Camera-type eye (tissue), 1 donor: ENCODE data around the gene SLC66A2. TPM values are rescaled to one million over a fixed set of nuclear protein-coding genes. Genes with fewer than 3 reads are reported as not detected.

ENCODE experiments used
- total RNA-seq: library from RNA; depleted of rRNA; stranded (reverse); fragments of >200 nt; gene quantifications from one replicate; pipeline ENCODE4 v1.2.3, GENCODE V29; 2014

Gene SLC66A2
- total RNA-seq = 35.8 TPM

DNA sequence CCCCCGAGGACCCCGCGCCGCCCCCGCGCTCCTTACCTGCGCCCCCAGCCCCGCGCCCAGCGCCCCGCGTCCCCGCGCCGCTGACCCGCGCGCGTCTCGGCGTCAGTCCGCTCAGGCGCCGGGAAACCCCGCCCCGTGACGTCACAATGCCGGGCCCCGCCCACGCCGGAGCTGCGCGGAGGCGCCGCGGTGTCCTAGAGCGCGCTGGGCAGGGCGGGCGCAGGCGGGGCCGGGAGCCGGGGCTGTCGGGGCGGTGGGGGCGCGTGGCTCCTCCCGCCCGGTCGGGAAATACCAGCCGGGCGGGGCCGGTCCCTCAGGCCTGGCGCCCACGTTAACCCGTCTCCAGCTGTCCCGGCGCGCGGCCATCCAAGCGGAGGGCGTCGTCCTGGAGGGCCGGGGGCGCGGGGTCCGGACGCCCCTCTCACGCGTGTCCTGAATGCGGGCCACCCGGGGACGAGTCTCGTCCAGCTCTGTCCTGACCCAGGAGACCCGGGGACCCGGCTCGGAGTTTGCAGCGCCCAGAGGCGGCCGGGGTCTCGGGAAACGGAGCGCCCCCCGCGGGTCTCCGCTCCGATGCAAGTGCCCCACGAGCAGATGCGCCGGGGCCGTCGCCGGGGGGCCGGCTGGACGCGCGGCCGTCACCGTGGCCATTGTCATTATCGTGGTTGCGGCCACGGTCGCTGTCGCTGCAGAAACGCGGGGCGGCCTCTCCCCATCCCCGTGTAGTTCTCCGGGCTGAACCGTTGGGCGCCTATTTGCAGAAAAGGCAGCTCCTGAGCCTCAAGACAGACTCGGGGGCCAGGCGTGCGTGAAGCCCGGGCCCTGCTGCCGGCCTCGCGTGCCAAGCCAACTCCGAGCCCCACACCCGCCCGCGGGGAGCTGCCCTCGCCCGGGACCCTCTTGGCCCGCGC is at the start of gene SLC66A2:
TSS of gene SLC66A2 (minus strand) at position 109 of the 911 bp plus-strand sequence. CDS start 727 bp downstream, outside the sequence.

DNA sequence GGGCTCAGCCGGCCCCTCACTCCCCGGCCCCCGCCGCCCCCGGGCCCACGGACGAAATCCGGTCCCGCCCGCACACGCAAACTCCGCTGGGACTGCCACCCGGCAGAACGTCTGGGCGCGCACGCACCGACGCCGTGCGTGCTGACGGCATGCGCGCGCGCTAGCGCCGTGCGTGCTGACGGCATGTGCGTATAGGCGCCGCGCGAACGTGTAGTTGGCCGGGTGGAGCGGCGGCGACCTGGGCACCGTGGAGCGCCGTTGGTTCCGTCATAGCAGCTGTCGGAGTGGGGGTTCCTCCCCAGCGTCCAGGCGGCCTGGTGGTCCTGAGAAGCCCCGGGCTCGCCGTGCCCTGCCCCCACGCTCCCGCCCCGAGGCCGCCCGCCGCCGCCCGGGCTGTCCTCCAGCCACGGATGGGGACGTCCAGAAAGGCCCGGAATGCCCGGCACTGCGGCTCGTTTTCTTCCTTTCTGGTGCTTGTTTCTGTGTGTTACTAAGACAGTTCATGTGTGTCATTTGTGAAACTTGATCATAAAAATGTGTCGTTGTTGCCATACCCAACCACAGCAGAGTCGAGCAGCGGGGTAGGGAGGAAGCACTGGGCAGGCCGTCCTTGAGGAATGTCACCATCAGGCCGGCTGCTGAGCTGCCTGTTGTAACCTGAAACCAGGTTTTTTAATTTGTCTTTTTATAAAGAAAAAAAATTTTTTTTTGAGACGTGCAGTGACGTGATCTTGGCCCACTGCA is 37.2 kb upstream of the SLC66A2 start, which contains the start of gene TXNL4A:
TSS of gene TXNL4A (minus strand) at position 113 of the 744 bp plus-strand sequence. CDS start 171 bp downstream, outside the sequence.

GRCh38 chr18:79964330-79965118 is 13.1 kb upstream of the SLC66A2 start, which contains the start of gene HSBP1L1:
HSBP1L1 (plus strand) TSS chr18:79964643; CDS start chr18:79964736, 93 bp downstream.

Other genes with a start within 250 kb of the SLC66A2 start
- 1.9 TPM for gene KCNG2, start 153.7 kb downstream of the SLC66A2 start, total RNA-seq
- 6.3 TPM for gene HSBP1L1, start 13.0 kb upstream of the SLC66A2 start, total RNA-seq
- gene TXNL4A, start 36.9 kb upstream of the SLC66A2 start, total RNA-seq = 26.2 TPM
- gene RBFA, start 82.8 kb upstream of the SLC66A2 start, total RNA-seq = 40.2 TPM
- gene ADNP2, start 157.6 kb upstream of the SLC66A2 start, total RNA-seq = 22.7 TPM